Neuron (in vitro differentiated cells): Measurements from ENCODE around the gene SPINT1.

Experiments
- H2AFZ ChIP-seq: one replicate; pipeline ENCODE4 v1.6.1; 2013; ENCODE audit warnings: low read depth, mild to moderate bottlenecking, inconsistent platforms, low read length, moderate library complexity
- H3K27me3 ChIP-seq: one replicate; pipeline ENCODE4 v1.6.1; 2013; ENCODE audit warnings: low read length; ENCODE audit not compliant: insufficient read depth
- H3K36me3 ChIP-seq: one replicate; pipeline ENCODE4 v1.6.1; 2013; ENCODE audit warnings: low read length; ENCODE audit not compliant: insufficient read depth
- H3K4me1 ChIP-seq: one replicate; pipeline ENCODE4 v1.6.1; 2013; ENCODE audit warnings: low read length; ENCODE audit not compliant: insufficient read depth
- H3K4me3 ChIP-seq: 2 replicates; pipeline ENCODE4 v1.5.1; 2013; ENCODE audit warnings: mild to moderate bottlenecking, low read length, moderate library complexity
- H3K9me3 ChIP-seq: one replicate; pipeline ENCODE4 v1.6.1; 2013; ENCODE audit warnings: low read length

SPINT1 gene

GRCh38 chr15:40843261-40843884 lies 475 bp upstream of the SPINT1 start:
- peak overlapping the region; percentile 74 for H2AFZ ChIP-seq
- H3K9me3 ChIP-seq, result peaks cover 2% of the 10 kb centered on the region
- peaks cover 71% of the 10 kb centered on the region for H3K27me3 ChIP-seq
- H3K4me1 ChIP-seq, result no peaks in the 10 kb centered on the region
- peak overlapping the region; percentile 28 for H3K4me3 ChIP-seq
- H3K36me3 ChIP-seq, result no peaks in the 10 kb centered on the region

- H3K4me1 ChIP-seq, result no peaks in the 10 kb centered on the region
- H3K27me3 ChIP-seq, result peaks cover 71% of the 10 kb centered on the region
- no peaks in the 10 kb centered on the region for H3K36me3 ChIP-seq
- no peak overlapping the region for H2AFZ ChIP-seq
- H3K4me3 ChIP-seq, result no peak overlapping the region
- peaks cover 2% of the 10 kb centered on the region for H3K9me3 ChIP-seq
These were observed 815 bp downstream of the SPINT1 start for GRCh38 chr15:40844696-40845030.

DNA sequence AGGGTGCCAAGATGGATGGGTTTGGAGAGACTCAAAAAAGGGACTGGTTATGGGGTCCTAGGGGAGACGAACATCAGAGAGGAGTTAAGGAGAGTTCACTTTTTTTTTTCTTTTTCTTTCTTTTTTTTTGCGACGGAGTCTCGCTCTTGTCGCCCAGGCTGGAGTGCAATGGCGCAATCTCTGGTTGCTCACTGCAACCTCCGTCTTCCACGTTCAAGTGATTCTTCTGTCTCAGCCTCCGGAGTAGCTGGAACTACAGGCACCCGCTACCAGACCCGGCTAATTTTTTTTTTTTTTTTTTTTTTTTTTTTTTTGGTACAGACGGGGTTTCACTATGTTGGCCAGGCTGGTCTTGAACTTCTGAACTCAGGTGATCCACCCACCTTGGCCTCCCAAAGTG lies 1.2 kb downstream of the SPINT1 start:
- Histone ChIP-seq H3K27me3 (peaks cover 70% of the 10 kb centered on the region), H3K36me3 (no peaks in the 10 kb centered on the region), H3K9me3 (peaks cover 2% of the 10 kb centered on the region), H3K4me3 (no peak overlapping the region), H3K4me1 (no peaks in the 10 kb centered on the region), H2AFZ (no peak overlapping the region)

DNA sequence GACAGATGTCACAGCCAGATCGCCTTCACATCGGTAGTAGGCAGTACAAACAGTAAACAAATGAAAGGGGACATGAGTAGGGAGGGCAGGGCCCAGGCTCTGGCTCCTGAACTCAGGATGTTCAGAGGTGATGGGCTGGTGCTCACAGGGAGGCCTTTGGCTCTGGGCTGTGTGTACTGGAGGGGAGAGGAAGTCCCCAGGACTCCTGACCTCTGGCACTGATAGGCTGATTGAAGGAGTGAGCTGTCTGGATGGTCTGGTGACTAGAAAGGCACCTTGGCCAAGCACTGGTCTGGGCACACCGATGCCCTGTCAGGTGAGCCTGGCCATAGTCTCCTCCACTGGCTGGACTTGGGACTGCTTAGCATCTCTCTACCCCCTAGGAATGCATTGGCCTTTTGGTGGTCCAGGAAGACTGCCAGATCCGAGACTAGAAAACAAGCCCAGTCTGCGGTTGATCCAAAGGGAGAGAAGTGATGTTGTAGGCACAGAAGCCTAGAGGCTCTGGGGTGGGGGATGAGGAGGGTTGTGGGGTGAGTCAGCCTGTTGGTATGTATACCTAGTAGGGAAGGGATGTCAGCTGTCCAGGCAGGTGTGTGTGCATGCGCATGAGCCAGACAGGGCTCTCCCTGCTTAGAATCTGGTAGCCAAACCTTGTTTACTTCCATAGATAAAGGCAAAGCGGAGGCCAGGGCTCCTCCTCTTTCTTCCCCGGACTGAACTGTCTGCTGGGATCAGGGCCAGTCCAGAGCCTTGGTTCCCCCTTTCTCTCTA lies 1.9 kb downstream of the SPINT1 start:
- Histone ChIP-seq H3K4me1 (no peaks in the 10 kb centered on the region), H3K4me3 (no peak overlapping the region), H2AFZ (no peak overlapping the region), H3K36me3 (no peaks in the 10 kb centered on the region), H3K9me3 (peaks cover 2% of the 10 kb centered on the region), H3K27me3 (peaks cover 68% of the 10 kb centered on the region)

DNA sequence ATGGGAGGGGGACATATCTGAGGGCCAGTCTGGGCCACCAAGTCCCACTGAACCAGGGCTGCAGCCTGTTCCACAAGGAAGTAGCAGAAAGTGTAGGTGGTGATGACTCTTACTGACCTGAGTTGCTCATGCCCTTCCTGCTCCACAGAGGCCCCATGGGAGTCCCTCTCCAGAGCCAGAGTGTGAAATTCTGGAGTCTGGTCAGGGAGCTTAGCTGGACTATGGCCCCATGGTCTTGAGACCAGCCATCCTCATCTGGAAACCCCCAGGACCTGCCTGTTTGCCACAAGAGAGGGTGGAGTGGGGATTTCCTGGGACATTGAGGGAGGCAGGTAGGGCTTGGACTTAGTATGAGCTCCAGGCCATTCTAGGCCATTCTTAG lies 3.0 kb downstream of the SPINT1 start:
- Histone ChIP-seq H3K36me3 (no peaks in the 10 kb centered on the region), H3K4me3 (no peak overlapping the region), H2AFZ (no peak overlapping the region), H3K27me3 (peaks cover 63% of the 10 kb centered on the region), H3K4me1 (no peaks in the 10 kb centered on the region), H3K9me3 (peaks cover 2% of the 10 kb centered on the region)

- H3K4me3 ChIP-seq, result no peak overlapping the region
- H3K4me1 ChIP-seq, result no peaks in the 10 kb centered on the region
- no peak overlapping the region for H2AFZ ChIP-seq
- peaks cover 57% of the 10 kb centered on the region for H3K27me3 ChIP-seq
- H3K9me3 ChIP-seq, result peaks cover 2% of the 10 kb centered on the region
- H3K36me3 ChIP-seq, result no peaks in the 10 kb centered on the region
These were observed 3.5 kb downstream of the SPINT1 start for GRCh38 chr15:40847223-40847961.

DNA sequence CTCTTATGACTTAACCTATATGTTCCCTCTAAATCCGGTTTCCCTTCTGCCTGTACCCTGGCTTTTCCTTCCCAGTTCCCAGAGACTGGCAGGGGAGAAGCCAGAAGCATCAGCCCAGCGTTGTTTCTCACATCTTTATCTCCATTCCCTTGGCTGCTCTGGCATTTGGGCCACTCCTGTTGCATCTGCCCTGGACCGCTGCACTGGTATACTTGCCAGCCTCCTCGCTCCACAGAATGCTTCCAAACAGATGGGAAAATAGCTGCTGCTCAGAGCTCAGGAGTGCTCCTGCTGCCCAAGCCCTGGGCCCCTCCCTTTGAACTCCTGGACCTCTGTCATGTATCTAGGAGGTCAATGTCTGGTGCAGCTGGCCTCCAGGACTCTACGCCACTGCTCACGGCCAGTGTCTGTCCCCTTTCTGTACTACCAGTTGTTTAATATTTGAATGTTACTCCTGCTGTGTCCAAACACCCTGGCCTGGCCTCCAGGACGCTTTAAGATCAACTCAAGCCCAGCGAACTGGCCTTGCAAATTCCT lies 6.8 kb downstream of the SPINT1 start:
- Histone ChIP-seq H3K4me3 (no peak overlapping the region), H3K4me1 (no peaks in the 10 kb centered on the region), H3K9me3 (no peaks in the 10 kb centered on the region), H2AFZ (no peak overlapping the region), H3K27me3 (peaks cover 31% of the 10 kb centered on the region), H3K36me3 (no peaks in the 10 kb centered on the region)

DNA sequence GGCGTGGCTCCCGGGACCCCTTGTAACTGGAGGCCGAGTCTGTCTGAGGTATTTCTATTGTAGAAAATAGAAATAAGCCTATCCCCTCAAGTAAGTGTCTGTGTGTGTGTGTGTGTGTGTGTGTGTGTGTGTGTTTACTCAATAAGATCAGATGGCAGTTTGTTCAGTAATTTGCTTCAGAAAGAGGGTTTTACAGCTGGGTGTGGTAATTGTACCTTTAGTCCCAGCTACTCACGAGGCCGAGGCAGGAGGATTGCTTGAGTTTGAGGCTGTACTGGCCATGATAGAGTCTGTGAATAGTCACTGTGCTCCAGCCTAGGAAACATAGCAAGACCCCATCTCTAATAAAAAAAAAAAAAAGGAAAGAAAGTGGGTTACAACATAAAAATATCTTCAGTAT lies 8.7 kb downstream of the SPINT1 start:
- Histone ChIP-seq H3K4me3 (no peak overlapping the region), H2AFZ (no peak overlapping the region), H3K9me3 (no peaks in the 10 kb centered on the region), H3K4me1 (no peaks in the 10 kb centered on the region), H3K27me3 (peaks cover 20% of the 10 kb centered on the region), H3K36me3 (no peaks in the 10 kb centered on the region)

GRCh38 chr15:40853241-40853890 lies 9.5 kb downstream of the SPINT1 start:
- Histone ChIP-seq H3K36me3 (no peaks in the 10 kb centered on the region), H3K9me3 (no peaks in the 10 kb centered on the region), H3K4me1 (no peaks in the 10 kb centered on the region), H3K4me3 (no peak overlapping the region), H3K27me3 (peaks cover 12% of the 10 kb centered on the region), H2AFZ (no peak overlapping the region)

GRCh38 chr15:40854161-40854560 lies 10.3 kb downstream of the SPINT1 start:
- Histone ChIP-seq H3K36me3 (no peaks in the 10 kb centered on the region), H2AFZ (no peak overlapping the region), H3K4me1 (no peaks in the 10 kb centered on the region), H3K4me3 (no peak overlapping the region), H3K27me3 (peaks cover 12% of the 10 kb centered on the region), H3K9me3 (no peaks in the 10 kb centered on the region)

DNA sequence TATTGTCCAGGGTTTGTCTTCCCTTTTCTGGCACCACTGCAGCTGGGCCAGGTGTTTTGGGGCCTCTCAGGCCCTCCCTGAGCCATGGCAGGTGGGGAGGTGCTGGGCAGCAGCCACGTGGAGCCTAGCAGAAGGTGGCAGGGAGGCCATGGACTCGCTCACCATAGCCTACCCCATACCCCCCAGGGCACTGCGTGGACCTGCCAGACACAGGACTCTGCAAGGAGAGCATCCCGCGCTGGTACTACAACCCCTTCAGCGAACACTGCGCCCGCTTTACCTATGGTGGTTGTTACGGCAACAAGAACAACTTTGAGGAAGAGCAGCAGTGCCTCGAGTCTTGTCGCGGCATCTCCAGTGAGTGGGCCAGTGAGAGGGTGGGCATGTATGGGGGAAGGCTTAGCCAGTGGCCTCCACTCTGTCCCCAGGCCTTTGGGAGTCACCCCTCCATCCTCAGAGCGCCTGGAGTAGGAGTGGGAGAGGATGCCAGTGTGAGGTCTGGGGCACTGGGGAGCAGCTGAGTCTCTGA lies 11.9 kb downstream of the SPINT1 start:
- H2AFZ ChIP-seq, result no peak overlapping the region
- no peaks in the 10 kb centered on the region for H3K9me3 ChIP-seq
- peaks cover 12% of the 10 kb centered on the region for H3K27me3 ChIP-seq
- H3K4me3 ChIP-seq, result no peak overlapping the region
- no peaks in the 10 kb centered on the region for H3K4me1 ChIP-seq
- H3K36me3 ChIP-seq, result no peaks in the 10 kb centered on the region

DNA sequence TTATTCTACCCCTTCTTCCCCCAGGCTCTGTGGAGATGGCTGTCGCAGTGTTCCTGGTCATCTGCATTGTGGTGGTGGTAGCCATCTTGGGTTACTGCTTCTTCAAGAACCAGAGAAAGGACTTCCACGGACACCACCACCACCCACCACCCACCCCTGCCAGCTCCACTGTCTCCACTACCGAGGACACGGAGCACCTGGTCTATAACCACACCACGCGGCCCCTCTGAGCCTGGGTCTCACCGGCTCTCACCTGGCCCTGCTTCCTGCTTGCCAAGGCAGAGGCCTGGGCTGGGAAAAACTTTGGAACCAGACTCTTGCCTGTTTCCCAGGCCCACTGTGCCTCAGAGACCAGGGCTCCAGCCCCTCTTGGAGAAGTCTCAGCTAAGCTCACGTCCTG lies 12.9 kb downstream of the SPINT1 start:
- H3K27me3 ChIP-seq, result peaks cover 12% of the 10 kb centered on the region
- no peak overlapping the region for H2AFZ ChIP-seq
- no peaks in the 10 kb centered on the region for H3K36me3 ChIP-seq
- no peaks in the 10 kb centered on the region for H3K4me1 ChIP-seq
- H3K4me3 ChIP-seq, result no peak overlapping the region
- no peaks in the 10 kb centered on the region for H3K9me3 ChIP-seq
